Colonic mucosa (tissue), 4 donors: Measurements from ENCODE around the gene FZR1. TPM values are rescaled to one million over a fixed set of nuclear protein-coding genes. Genes with fewer than 3 reads are reported as not detected.
A peak's percentile ranks its signal among the peaks of the same experiment; 100 is the strongest.

Source experiments
- DNase-seq: peaks from one replicate; pipeline ENCODE4 v3.0.0-alpha.2; 2020
- H3K27ac ChIP-seq: fragments of 200-600 bp; one replicate; pipeline ENCODE4 v1.8.0; 2021
- H3K27me3 ChIP-seq: fragments of 200-600 bp; one replicate; pipeline ENCODE4 v1.8.0; 2021
- H3K36me3 ChIP-seq: fragments of 200-600 bp; one replicate; pipeline ENCODE4 v1.8.0; 2021
- H3K4me1 ChIP-seq: fragments of 200-600 bp; one replicate; pipeline ENCODE4 v1.8.0; 2021; ENCODE audit warnings: mild to moderate bottlenecking
- H3K4me3 ChIP-seq: fragments of 200-600 bp; one replicate; pipeline ENCODE4 v1.8.0; 2021
- H3K9ac ChIP-seq, 2 donors: one replicate each; pipeline ENCODE4 v1.7.0; 2013; ENCODE audit warnings: control low read depth in 2 of 2, low read depth in 2 of 2, low read length in 2 of 2
- H3K9me3 ChIP-seq: fragments of 200-600 bp; one replicate; pipeline ENCODE4 v1.8.0; 2021
- intact Hi-C: fragments of 100-400 bp; cut with DNase I; formaldehyde crosslinking; loops from one replicate; pipeline ENCODE4 v1.14.1; 2022
- total RNA-seq, 2 donors: library from RNA; stranded (reverse); fragmentation: NEBNext Ultra II Directional in 1 of 2; extraction: Animal tissue kit (Norgen Biotek cat#: 25700) in 1 of 2; gene quantifications; one replicate each; pipeline ENCODE4 v1.2.1, GENCODE V29; 2021
- TF ChIP-seq, protein P1 (sequence below): fragments of 200-600 bp; IDR thresholded peaks from one replicate; pipeline ENCODE4 v1.8.0; 2022; ENCODE audit warnings: antibody characterized with exemption, mild to moderate bottlenecking
- donor health status: healthy.
- donor health status: DM: no; HTN: no; CAD: no.
- donor health status: DM: no; HTN: no; CAD: no.

FZR1 gene
- total RNA-seq, 2 donors from 2014 or later = 45.8 to 62.5 TPM

DNA sequence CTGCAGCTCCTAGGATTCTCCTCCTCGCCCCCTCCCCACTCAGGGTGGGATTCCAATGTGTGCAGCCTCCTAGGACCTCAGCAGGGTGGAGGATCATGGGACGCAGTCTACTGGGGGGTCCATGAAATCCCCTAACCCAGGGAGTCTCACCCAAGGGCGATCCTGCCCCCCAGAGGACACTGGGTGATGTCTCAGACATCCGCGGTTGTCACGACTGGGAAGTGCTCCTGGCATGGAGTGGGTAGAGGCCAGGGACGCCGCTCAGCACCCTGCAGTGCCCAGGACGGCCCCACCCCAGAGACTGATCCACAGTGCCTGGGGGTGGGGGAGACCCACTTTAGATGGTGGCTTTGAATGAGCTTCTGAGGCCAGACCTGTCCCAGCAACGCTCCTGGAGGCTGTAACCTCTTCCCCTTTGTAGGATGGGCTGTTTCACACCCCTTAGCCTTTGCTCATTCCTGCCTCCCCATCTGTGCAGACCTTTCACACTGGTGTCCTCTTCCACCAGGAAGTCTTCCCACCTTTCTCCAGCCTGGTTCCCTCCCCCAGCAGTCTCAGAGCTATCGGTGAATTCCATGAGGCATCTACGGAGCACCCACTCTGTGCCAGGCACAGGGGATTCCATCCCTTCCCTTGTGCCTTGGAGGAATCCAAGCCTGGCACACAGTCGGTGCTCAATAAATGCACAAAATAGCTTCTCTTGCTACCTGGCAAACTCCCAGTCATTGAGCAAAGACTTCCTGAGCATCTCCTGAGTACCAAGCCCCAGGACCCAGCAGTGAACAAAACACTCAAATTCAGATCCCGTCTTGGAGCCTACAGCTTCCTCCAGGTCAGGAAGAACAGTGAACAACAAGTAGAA, 36.2 kb upstream of the FZR1 start:
- DNase-seq = no peak
- Histone ChIP-seq H3K9me3 (no peaks in the 10 kb centered on the region), H3K36me3 (no peaks in the 10 kb centered on the region), H3K4me3 (no peak overlapping the region), H3K27me3 (no peaks in the 10 kb centered on the region), H3K9ac (no peak overlapping the region), H3K4me1 (no peaks in the 10 kb centered on the region), H3K27ac (no peak overlapping the region)
- TF ChIP-seq, protein P1, sequence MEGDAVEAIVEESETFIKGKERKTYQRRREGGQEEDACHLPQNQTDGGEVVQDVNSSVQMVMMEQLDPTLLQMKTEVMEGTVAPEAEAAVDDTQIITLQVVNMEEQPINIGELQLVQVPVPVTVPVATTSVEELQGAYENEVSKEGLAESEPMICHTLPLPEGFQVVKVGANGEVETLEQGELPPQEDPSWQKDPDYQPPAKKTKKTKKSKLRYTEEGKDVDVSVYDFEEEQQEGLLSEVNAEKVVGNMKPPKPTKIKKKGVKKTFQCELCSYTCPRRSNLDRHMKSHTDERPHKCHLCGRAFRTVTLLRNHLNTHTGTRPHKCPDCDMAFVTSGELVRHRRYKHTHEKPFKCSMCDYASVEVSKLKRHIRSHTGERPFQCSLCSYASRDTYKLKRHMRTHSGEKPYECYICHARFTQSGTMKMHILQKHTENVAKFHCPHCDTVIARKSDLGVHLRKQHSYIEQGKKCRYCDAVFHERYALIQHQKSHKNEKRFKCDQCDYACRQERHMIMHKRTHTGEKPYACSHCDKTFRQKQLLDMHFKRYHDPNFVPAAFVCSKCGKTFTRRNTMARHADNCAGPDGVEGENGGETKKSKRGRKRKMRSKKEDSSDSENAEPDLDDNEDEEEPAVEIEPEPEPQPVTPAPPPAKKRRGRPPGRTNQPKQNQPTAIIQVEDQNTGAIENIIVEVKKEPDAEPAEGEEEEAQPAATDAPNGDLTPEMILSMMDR = no peak
- intact Hi-C loops = no loop called here

DNA sequence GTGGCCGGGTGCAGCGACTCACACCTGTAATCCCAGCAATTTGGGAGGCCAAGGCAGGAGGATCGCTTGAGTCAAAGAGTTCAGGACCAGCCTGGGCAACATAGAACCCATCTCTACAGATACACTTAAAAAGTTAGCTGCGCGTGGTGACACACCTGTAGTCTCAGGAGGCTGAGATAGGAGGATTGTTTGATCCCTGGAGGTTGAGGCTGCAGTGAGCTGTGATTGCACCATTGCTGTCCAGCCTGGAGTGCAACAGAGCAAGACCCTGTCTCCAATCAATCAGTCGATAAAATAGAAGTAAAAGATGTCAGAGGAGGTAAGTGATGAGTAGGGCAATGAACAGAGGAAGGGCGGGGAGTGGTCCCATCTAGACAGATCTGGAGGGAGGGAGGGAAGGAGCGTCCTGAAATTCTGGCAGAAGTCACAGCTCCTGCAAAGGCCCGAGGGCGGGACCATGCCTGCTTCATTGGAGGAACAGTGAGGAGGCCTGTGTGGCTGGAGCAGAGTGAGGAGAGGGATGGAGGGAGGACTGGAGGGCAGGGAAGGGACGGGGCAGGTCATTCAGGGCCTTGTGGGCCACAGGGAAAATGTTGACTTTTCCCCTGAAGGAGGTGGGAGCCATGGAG, 35.5 kb upstream of the FZR1 start:
- no peak for DNase-seq
- TF ChIP-seq, protein P1 = no peak
- intact Hi-C loops = no loop called here
- Histone ChIP-seq H3K27me3 (no peaks in the 10 kb centered on the region), H3K27ac (no peak overlapping the region), H3K4me3 (no peak overlapping the region), H3K9ac (no peak overlapping the region), H3K36me3 (no peaks in the 10 kb centered on the region), H3K4me1 (no peaks in the 10 kb centered on the region), H3K9me3 (no peaks in the 10 kb centered on the region)

DNA sequence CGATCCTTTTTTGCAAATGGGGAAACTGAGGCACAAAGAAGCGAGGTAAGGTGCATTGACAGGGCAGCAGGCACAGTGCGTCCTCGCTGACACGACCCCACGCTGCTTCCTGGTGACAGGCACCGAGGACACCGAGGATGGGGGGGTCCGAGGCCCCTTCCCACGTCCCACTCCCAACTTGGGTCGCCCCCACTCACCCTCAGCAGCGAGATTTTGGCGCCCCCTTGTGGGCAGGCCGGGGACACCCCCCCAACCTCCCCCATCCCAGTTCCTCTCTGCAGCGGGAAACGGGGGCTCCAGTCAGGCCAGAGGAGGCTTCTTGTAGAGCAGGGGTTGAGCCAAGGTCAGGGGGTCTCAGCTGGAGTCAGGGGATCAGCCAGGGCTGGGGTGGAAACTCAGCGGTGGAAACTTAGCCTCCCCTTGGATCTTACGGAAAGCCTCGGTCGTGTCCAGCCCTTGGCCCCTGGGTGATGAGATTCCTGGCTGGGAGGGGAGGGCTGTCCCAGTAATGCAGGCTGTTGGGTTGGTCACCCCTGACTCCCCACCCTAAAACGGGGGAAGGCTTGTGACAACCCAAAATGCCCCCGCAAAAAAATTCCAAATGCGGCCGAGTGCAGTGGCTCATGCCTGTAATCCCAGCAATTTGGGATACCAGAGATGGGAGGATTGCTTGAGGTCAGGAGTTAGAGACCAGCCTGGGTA, 34.0 kb upstream of the FZR1 start:
- no peak overlapping the region for H3K9ac ChIP-seq
- no peak for DNase-seq
- no peaks in the 10 kb centered on the region for H3K4me1 ChIP-seq
- TF ChIP-seq, protein P1 = peak; percentile 65
- H3K9me3 ChIP-seq = no peaks in the 10 kb centered on the region
- intact Hi-C loops = no loop called here
- H3K27me3 ChIP-seq = no peaks in the 10 kb centered on the region
- no peak overlapping the region for H3K4me3 ChIP-seq
- H3K36me3 ChIP-seq = no peaks in the 10 kb centered on the region
- no peak overlapping the region for H3K27ac ChIP-seq

DNA sequence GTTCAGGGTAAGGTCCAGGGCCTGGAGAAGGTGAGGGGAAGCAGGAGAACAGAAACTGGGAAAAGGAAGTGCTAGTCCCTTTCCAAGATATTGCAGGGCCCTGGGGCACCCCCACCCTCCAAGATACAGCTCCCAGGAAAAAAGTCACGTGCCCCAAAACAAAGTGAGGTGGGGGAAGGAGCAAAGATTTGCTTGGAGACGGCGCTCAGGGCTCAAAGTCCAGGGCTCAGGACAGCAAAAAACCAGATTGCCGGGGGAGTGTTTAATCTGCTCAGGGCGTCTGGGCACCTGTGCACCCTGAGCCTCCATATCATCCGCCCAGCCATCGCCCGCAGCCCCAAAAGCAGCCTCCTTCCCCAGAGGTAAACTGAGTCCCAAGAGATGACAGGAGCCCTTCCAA, 32.1 kb upstream of the FZR1 start:
- intact Hi-C loops = loop anchor here (2.0 kb wide), 1 partner anchor 149 kb away; no protein-coding TSS in a partner anchor
- DNase-seq = peak; percentile 80
- no peak overlapping the region for H3K27ac ChIP-seq
- no peaks in the 10 kb centered on the region for H3K9me3 ChIP-seq
- H3K36me3 ChIP-seq = no peaks in the 10 kb centered on the region
- H3K4me1 ChIP-seq = no peaks in the 10 kb centered on the region
- TF ChIP-seq, protein P1 = no peak
- H3K9ac ChIP-seq = no peak overlapping the region
- H3K27me3 ChIP-seq = no peaks in the 10 kb centered on the region
- H3K4me3 ChIP-seq = no peak overlapping the region

DNA sequence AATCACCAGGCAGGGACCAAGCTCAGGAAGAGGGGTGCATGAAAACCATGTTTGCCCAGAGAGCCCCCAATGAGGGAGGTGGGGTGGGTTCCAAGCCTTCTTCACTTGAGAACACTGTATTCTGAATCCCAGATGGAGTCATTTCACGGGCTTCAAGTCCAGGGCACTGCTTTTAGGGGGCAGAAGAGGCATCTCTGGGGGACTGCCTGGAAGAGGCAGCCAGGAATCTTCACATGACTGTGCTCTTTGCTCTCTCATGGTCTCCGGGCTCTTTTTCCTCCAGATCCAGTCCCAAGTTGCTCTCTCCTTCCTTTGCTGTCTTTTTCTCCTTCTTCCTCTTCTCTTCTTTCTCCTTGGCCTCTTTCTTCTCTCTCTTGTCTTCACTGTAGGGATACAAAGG, 31.5 kb upstream of the FZR1 start:
- no peak overlapping the region for H3K4me3 ChIP-seq

More for the DNA sequence above, 31.5 kb upstream of the FZR1 start:
- intact Hi-C loops = loop anchor here (2.0 kb wide), 1 partner anchor 150 kb away; no protein-coding TSS in a partner anchor
- H3K4me1 ChIP-seq = no peaks in the 10 kb centered on the region
- no peak overlapping the region for H3K9ac ChIP-seq
- no peaks in the 10 kb centered on the region for H3K36me3 ChIP-seq
- H3K27me3 ChIP-seq = no peaks in the 10 kb centered on the region
- H3K9me3 ChIP-seq = no peaks in the 10 kb centered on the region
- TF ChIP-seq, protein P1 = no peak
- no peak for DNase-seq
- no peak overlapping the region for H3K27ac ChIP-seq
